ENCODE measurements around the gene MRRF.

GRCh38 chr9:122314165-122314564 is 49.5 kb downstream of the MRRF start:
- TF ChIP-seq EZH2 (IDR thresholded peaks at IDR 0.05; ENCODE audit: low read length): no peak
- TF ChIP-seq CTCF (optimal IDR thresholded peaks at IDR 0.05 in 1 of 3, IDR thresholded peaks at IDR 0.05 in 1 of 3, conservative IDR thresholded peaks at IDR 0.05 in 1 of 3; ENCODE audit: extremely low read depth in 1 of 3, insufficient read depth in 2 of 3, low read length in 3 of 3): no peak

Measured in keratinocyte (primary cell).